B cell (primary cell): Measurements from ENCODE around the gene GSTO2. TPM values are rescaled to one million over a fixed set of nuclear protein-coding genes. Genes with fewer than 3 reads are reported as not detected.

ENCODE experiments used
- ATAC-seq: fragments of 200-7000 bp; cut with Tn5 transposase; one replicate; pipeline ENCODE4 v1.10.0; 2021; ENCODE audit warnings: low read depth, mild to moderate bottlenecking, moderate number of reproducible peaks, moderate library complexity
- CTCF ChIA-PET: fragments of 350-600 bp; sonication (Branson Sonifier 250); formaldehyde crosslinking; loops from one replicate; lab custom pipeline; 2021; ENCODE audit warnings: antibody characterized with exemption, inconsistent platforms; lab: Charles Lee
- POLR2A ChIA-PET: fragments of 350-600 bp; sonication (Branson Sonifier 250); formaldehyde crosslinking; loops from one replicate; lab custom pipeline; 2021; ENCODE audit warnings: antibody characterized with exemption; lab: Charles Lee
- DNase-seq: peaks from one replicate; pipeline ENCODE4 v3.0.0; 2013
- H2AFZ ChIP-seq: 2 replicates; pipeline ENCODE4 v1.6.1; 2012; ENCODE audit warnings: mild to moderate bottlenecking, low read depth, low read length; ENCODE audit not compliant: insufficient read depth, poor library complexity, severe bottlenecking
- H3K27ac ChIP-seq, 2 donors: 1 replicate in 1 of 2; 2 replicates in 1 of 2; pipeline ENCODE4 v1.5.1; 2012 to 2013; ENCODE audit warnings: low read length in 2 of 2, mild to moderate bottlenecking in 2 of 2, moderate library complexity in 1 of 2
- H3K27me3 ChIP-seq, 4 experiments: fragments of 200-600 bp in 1 of 4; sonication (generic) in 1 of 4; replicated peaks in 1 of 4; 1 replicate in 2 of 4; 2 replicates in 2 of 4; pipeline versions ENCODE4 v1.6.1 to v1.7.0; 2013 to 2016; ENCODE audit warnings: low read length in 3 of 4, mild to moderate bottlenecking in 2 of 4, mixed read lengths in 1 of 4, moderate library complexity in 1 of 4; ENCODE audit not compliant: insufficient read depth in 4 of 4, control insufficient read depth in 3 of 4; ENCODE audit errors: control extremely low read depth in 1 of 4
- H3K36me3 ChIP-seq, 2 experiments: replicated peaks in 1 of 2; 1 replicate in 1 of 2; 2 replicates in 1 of 2; pipeline versions ENCODE4 v1.6.1 to v1.7.1; 2013; ENCODE audit warnings: low read length in 1 of 2; ENCODE audit not compliant: insufficient read depth in 2 of 2, control insufficient read depth in 1 of 2; ENCODE audit errors: control extremely low read depth in 1 of 2, extremely low read depth in 1 of 2
- H3K4me1 ChIP-seq, 2 donors: fragments of 200-600 bp in 1 of 2; sonication (generic) in 1 of 2; 1 replicate in 1 of 2; 2 replicates in 1 of 2; pipeline versions ENCODE4 v1.5.1 to v1.6.1; 2013 to 2017; ENCODE audit warnings: low read length in 2 of 2; ENCODE audit not compliant: control insufficient read depth in 2 of 2, insufficient read depth in 2 of 2
- H3K4me2 ChIP-seq: replicated peaks from 2 replicates; pipeline ENCODE3; 2012; ENCODE audit warnings: mild to moderate bottlenecking, low read depth, low read length; ENCODE audit not compliant: poor library complexity, severe bottlenecking
- H3K4me3 ChIP-seq, 5 experiments: fragments of 200-600 bp in 1 of 5; sonication (generic) in 1 of 5; 1 replicate in 3 of 5; 2 replicates in 2 of 5; pipeline versions ENCODE4 v1.5.1 to v1.7.0; 2011 to 2016; ENCODE audit warnings: low read length in 4 of 5, mild to moderate bottlenecking in 4 of 5, low read depth in 2 of 5, control low read depth in 1 of 5, moderate library complexity in 1 of 5; ENCODE audit not compliant: insufficient read depth in 1 of 5; ENCODE audit errors: control extremely low read depth in 1 of 5, extremely low read depth in 1 of 5
- H3K79me2 ChIP-seq: fragments of 200-600 bp; sonication (generic); one replicate; pipeline ENCODE4 v1.6.0; 2016; ENCODE audit warnings: low read length; ENCODE audit not compliant: control insufficient read depth, insufficient read depth
- H3K9ac ChIP-seq: fragments of 200-600 bp; sonication (generic); 2 replicates; pipeline ENCODE4 v1.6.1; 2017; ENCODE audit warnings: mild to moderate bottlenecking, low read length, moderate library complexity
- H3K9me3 ChIP-seq, 3 donors: one replicate each; pipeline versions ENCODE4 v1.6.1 to v1.7.1; 2013; ENCODE audit warnings: low read length in 2 of 3; ENCODE audit not compliant: control insufficient read depth in 2 of 3, insufficient read depth in 1 of 3; ENCODE audit errors: control extremely low read depth in 1 of 3
- H4K20me1 ChIP-seq: 2 replicates; pipeline ENCODE4 v1.6.0; 2012; ENCODE audit warnings: mild to moderate bottlenecking, low read length; ENCODE audit not compliant: insufficient read depth, control insufficient read depth, poor library complexity, severe bottlenecking
- H3K27ac Mint-ChIP-seq: one replicate; pipeline ENCODE4 v1.8.0; 2021; ENCODE audit warnings: mixed read lengths
- H3K27me3 Mint-ChIP-seq: one replicate; pipeline ENCODE4 v1.8.0; 2021; ENCODE audit warnings: mixed read lengths
- H3K4me1 Mint-ChIP-seq: one replicate; pipeline ENCODE4 v1.8.0; 2021; ENCODE audit warnings: mixed read lengths
- H3K4me3 Mint-ChIP-seq: one replicate; pipeline ENCODE4 v1.8.0; 2021; ENCODE audit warnings: mixed read lengths
- H3K9me3 Mint-ChIP-seq: one replicate; pipeline ENCODE4 v1.8.0; 2022; ENCODE audit warnings: mixed read lengths; ENCODE audit not compliant: insufficient read depth
- EZH2 ChIP-seq: IDR thresholded peaks from 2 replicates; pipeline ENCODE4 v1.6.1; 2012; ENCODE audit warnings: borderline replicate concordance, low read depth, mild to moderate bottlenecking, moderate library complexity, low read length; ENCODE audit not compliant: insufficient read depth, poor library complexity, severe bottlenecking
- WGBS: methylation state at CpG from one replicate; pipeline ENCODE4 v1.1.5; 2013; ENCODE audit warnings: missing lambda C conversion rate; ENCODE audit not compliant: insufficient coverage; 5-methylcytosine and 5-hydroxymethylcytosine counted together
- intact Hi-C: fragments of 100-400 bp; cut with micrococcal nuclease; formaldehyde crosslinking; loops from one replicate; pipeline ENCODE4 v1.10.0; 2022
- polyA plus RNA-seq: library from polyadenylated mRNA; depleted of rRNA; stranded (reverse); fragments of >200 nt; gene quantifications from 2 replicates; pipeline ENCODE4 v1.2.3, GENCODE V29; 2012
- total RNA-seq, 2 donors: library from RNA; stranded (reverse); fragments of 120-200 nt in 1 of 2; gene quantifications; 1 replicate in 1 of 2; 2 replicates in 1 of 2; pipeline versions ENCODE4 v1.2.3 to v1.2.4, GENCODE V29; 2013 to 2022
- TF ChIP-seq, protein P1 (sequence below): fragments of 200-600 bp; IDR thresholded peaks from one replicate; pipeline ENCODE4 v1.8.0; 2022; ENCODE audit warnings: antibody characterized with exemption, mild to moderate bottlenecking

The GSTO2 gene
- total and polyA plus RNA-seq, 2 donors (not counting 1 experiment from before 2014, with no cell fraction given): 0.16 to 0.89 TPM

DNA sequence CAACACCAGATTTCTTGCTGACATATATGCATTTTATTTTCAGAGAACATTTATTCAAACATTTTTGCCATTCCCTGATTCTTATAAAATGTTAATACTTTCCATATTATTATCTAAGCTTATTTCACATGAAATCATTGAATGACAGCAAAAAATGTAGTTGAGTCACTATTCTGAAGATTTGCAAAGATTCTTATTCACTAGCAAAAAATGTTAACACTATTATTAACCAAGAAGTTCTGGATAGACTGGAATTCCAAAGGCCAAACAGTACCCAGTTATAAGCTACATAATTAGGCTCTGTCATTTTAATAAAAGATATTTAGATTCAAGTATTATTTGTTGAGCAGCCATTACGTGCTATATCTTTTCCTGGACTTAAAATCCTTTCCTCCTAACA is 4.3 kb downstream of the GSTO2 start:
- intact Hi-C loops: no loop called here
- Histone ChIP-seq H3K79me2 (peaks cover 4% of the 10 kb centered on the region), H3K27ac (no peak overlapping the region), H2AFZ (no peak overlapping the region), H4K20me1 (no peaks in the 10 kb centered on the region), H3K27me3 (peaks cover 0 to 23% (median 14%) of the 10 kb centered on the region in 4 experiments), H3K4me3 (no peak overlapping the region), H3K9ac (no peak overlapping the region), H3K9me3 (peaks cover 0 to 5% (median 0%) of the 10 kb centered on the region in 3 donors), H3K4me1 (peaks cover 16 to 18% of the 10 kb centered on the region in 2 donors), H3K36me3 (no peaks in the 10 kb centered on the region), H3K4me2 (no peak overlapping the region)
- DNase-seq: no peak
- Mint-ChIP-seq H3K4me3 (no peak overlapping the region), H3K27ac (no peak overlapping the region), H3K4me1 (peaks cover 13% of the 10 kb centered on the region), H3K27me3 (peaks cover 17% of the 10 kb centered on the region), H3K9me3 (no peaks in the 10 kb centered on the region)
- ATAC-seq: no peak
- ChIA-PET CTCF (interaction anchor here (0.9 to 5.0 kb wide), 12 partner anchors 10 to 385 kb away, joined by 3 to 64 read pairs (median 13); partner anchors contain the start of genes CFAP58 and GSTO1), POLR2A (no interaction called here)
- no peak for TF ChIP-seq EZH2
- TF ChIP-seq, protein P1, sequence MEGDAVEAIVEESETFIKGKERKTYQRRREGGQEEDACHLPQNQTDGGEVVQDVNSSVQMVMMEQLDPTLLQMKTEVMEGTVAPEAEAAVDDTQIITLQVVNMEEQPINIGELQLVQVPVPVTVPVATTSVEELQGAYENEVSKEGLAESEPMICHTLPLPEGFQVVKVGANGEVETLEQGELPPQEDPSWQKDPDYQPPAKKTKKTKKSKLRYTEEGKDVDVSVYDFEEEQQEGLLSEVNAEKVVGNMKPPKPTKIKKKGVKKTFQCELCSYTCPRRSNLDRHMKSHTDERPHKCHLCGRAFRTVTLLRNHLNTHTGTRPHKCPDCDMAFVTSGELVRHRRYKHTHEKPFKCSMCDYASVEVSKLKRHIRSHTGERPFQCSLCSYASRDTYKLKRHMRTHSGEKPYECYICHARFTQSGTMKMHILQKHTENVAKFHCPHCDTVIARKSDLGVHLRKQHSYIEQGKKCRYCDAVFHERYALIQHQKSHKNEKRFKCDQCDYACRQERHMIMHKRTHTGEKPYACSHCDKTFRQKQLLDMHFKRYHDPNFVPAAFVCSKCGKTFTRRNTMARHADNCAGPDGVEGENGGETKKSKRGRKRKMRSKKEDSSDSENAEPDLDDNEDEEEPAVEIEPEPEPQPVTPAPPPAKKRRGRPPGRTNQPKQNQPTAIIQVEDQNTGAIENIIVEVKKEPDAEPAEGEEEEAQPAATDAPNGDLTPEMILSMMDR: no peak
- WGBS: no CpG with 5 or more reads among the region's 1 CpG

DNA sequence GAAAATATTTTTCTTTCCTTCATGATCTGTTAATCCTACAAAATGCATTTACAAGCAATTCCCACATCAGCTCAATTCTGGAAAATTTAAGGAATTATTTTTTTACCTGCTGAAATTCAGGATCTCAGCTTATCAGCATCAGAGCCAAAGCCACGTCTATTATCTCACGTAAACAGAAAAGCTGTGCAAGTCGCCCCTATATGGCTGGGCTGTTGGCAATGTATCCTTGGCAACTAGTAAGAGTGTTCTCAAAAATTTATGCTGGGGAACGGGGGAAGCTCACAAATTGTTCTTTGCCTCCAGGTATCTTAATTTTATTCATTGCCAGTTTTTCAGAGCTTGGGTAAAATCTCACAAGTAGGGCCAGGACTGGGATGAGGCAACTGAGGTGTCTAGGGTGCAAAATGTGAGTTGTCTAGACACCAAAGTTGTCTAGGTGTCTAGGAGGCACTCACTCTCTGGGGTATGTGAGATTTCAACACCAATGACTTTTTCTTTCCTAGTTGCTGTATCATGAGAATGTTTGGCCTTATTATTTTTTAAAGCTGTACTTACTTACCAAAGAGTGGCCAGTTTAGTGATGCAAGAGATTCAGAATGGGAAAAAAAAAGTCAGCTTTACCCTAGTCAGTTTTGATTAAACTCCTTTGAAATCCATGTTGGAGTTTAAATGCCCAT is 5.1 kb downstream of the GSTO2 start:
- Mint-ChIP-seq H3K27ac (no peak overlapping the region), H3K9me3 (no peaks in the 10 kb centered on the region), H3K4me1 (peaks cover 8% of the 10 kb centered on the region), H3K27me3 (peaks cover 23% of the 10 kb centered on the region), H3K4me3 (no peak overlapping the region)
- Histone ChIP-seq H2AFZ (no peak overlapping the region), H3K4me3 (no peak overlapping the region), H3K27me3 (peaks cover 0 to 23% (median 14%) of the 10 kb centered on the region in 4 experiments), H3K79me2 (no peaks in the 10 kb centered on the region), H3K27ac (no peak overlapping the region), H3K9me3 (peaks cover 0 to 5% (median 0%) of the 10 kb centered on the region in 3 donors), H3K9ac (no peak overlapping the region), H4K20me1 (no peaks in the 10 kb centered on the region), H3K4me1 (peaks cover 15 to 16% of the 10 kb centered on the region in 2 donors), H3K36me3 (no peaks in the 10 kb centered on the region), H3K4me2 (peak overlapping the region; percentile 66)
- intact Hi-C loops: no loop called here
- WGBS: 90% methylated on average over 4 of the region's 4 CpGs
- no peak for ATAC-seq
- ChIA-PET POLR2A (no interaction called here), CTCF (interaction anchor here (0.5 to 5.0 kb wide), 28 partner anchors 7 to 501 kb away, joined by 3 to 64 read pairs (median 4); partner anchors contain the start of genes CFAP58, GSTO1 and ITPRIP)
- DNase-seq: no peak
- TF ChIP-seq, protein P1: no peak
- TF ChIP-seq EZH2: no peak
